ENCODE results near the gene ANKRD63. TPM values are rescaled to one million over a fixed set of nuclear protein-coding genes. Genes with fewer than 3 reads are reported as not detected.
A peak's percentile ranks its signal among the peaks of the same experiment; 100 is the strongest.

Gene ANKRD63
- total RNA-seq, 1 donor from 2014 or later, result 0.25 TPM

DNA sequence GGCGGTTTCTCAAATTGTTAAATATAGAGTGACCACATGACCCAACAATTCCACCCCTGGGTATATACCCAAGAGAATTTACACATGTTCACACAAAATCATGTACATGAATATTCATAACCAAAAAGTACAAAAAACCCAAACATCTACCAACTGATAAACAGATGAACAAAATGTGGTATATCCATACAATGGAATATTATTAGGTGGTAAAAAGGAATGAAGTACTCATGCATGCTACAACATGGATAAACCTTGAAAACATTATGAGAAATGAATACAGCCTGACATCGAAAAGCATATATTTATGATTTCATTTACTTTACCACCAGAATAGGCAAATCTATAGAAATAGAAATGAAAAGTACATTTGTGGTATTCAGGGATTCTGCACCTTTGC is 17.5 kb upstream of the ANKRD63 start:
- Mint-ChIP-seq H3K4me3 (ENCODE audit: unreplicated experiment) (no peak overlapping the region), H3K4me1 (ENCODE audit: low read depth) (no peaks in the 10 kb centered on the region), H3K27ac (ENCODE audit: unreplicated experiment) (no peak overlapping the region), H3K36me3 (ENCODE audit: low read depth) (no peaks in the 10 kb centered on the region), H3K9me3 (ENCODE audit: low read depth) (peaks cover 15% of the 10 kb centered on the region), H3K27me3 (ENCODE audit: low read depth) (peaks cover 9% of the 10 kb centered on the region)
- DNase-seq (ENCODE audit: low spot score), result no peak
- TF ChIP-seq, protein P1, sequence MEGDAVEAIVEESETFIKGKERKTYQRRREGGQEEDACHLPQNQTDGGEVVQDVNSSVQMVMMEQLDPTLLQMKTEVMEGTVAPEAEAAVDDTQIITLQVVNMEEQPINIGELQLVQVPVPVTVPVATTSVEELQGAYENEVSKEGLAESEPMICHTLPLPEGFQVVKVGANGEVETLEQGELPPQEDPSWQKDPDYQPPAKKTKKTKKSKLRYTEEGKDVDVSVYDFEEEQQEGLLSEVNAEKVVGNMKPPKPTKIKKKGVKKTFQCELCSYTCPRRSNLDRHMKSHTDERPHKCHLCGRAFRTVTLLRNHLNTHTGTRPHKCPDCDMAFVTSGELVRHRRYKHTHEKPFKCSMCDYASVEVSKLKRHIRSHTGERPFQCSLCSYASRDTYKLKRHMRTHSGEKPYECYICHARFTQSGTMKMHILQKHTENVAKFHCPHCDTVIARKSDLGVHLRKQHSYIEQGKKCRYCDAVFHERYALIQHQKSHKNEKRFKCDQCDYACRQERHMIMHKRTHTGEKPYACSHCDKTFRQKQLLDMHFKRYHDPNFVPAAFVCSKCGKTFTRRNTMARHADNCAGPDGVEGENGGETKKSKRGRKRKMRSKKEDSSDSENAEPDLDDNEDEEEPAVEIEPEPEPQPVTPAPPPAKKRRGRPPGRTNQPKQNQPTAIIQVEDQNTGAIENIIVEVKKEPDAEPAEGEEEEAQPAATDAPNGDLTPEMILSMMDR (IDR thresholded peaks at IDR 0.05), result no peak

- Mint-ChIP-seq H3K4me1 (ENCODE audit: low read depth) (no peaks in the 10 kb centered on the region), H3K27me3 (ENCODE audit: low read depth) (peaks cover 2% of the 10 kb centered on the region), H3K36me3 (ENCODE audit: low read depth) (no peaks in the 10 kb centered on the region), H3K4me3 (ENCODE audit: unreplicated experiment) (no peak overlapping the region), H3K9me3 (ENCODE audit: low read depth) (peaks cover 15% of the 10 kb centered on the region), H3K27ac (ENCODE audit: unreplicated experiment) (no peak overlapping the region)
- peak; percentile 75 for DNase-seq (ENCODE audit: low spot score)
- TF ChIP-seq, protein P1 (IDR thresholded peaks at IDR 0.05), result no peak
Measured at GRCh38 chr15:40298216-40298935, 15.5 kb upstream of the ANKRD63 start.

GRCh38 chr15:40297356-40297755 is 14.5 kb upstream of the ANKRD63 start:
- Mint-ChIP-seq H3K36me3 (ENCODE audit: low read depth) (no peaks in the 10 kb centered on the region), H3K27ac (ENCODE audit: unreplicated experiment) (no peak overlapping the region), H3K4me3 (ENCODE audit: unreplicated experiment) (no peak overlapping the region), H3K27me3 (ENCODE audit: low read depth) (peaks cover 5% of the 10 kb centered on the region), H3K4me1 (ENCODE audit: low read depth) (no peaks in the 10 kb centered on the region), H3K9me3 (ENCODE audit: low read depth) (peaks cover 15% of the 10 kb centered on the region)
- DNase-seq (ENCODE audit: low spot score), result peak; percentile 57
- TF ChIP-seq, protein P1 (IDR thresholded peaks at IDR 0.05), result no peak

- Mint-ChIP-seq H3K4me1 (ENCODE audit: low read depth) (no peaks in the 10 kb centered on the region), H3K9me3 (ENCODE audit: low read depth) (peaks cover 15% of the 10 kb centered on the region), H3K36me3 (ENCODE audit: low read depth) (no peaks in the 10 kb centered on the region), H3K4me3 (ENCODE audit: unreplicated experiment) (no peak overlapping the region), H3K27me3 (ENCODE audit: low read depth) (peaks cover 5% of the 10 kb centered on the region), H3K27ac (ENCODE audit: unreplicated experiment) (no peak overlapping the region)
- TF ChIP-seq, protein P1 (IDR thresholded peaks at IDR 0.05), result no peak
- peak; percentile 71 for DNase-seq (ENCODE audit: low spot score)
Measured at GRCh38 chr15:40296561-40297230, 13.8 kb upstream of the ANKRD63 start.

GRCh38 chr15:40295877-40296560 is 13.2 kb upstream of the ANKRD63 start:
- H3K27me3 Mint-ChIP-seq (ENCODE audit: low read depth), result peaks cover 5% of the 10 kb centered on the region
- DNase-seq (ENCODE audit: low spot score), result peak; percentile 68
- H3K4me3 Mint-ChIP-seq (ENCODE audit: unreplicated experiment), result no peak overlapping the region

More at GRCh38 chr15:40295877-40296560, 13.2 kb upstream of the ANKRD63 start:
- Mint-ChIP-seq H3K4me1 (ENCODE audit: low read depth) (no peaks in the 10 kb centered on the region), H3K27ac (ENCODE audit: unreplicated experiment) (no peak overlapping the region), H3K36me3 (ENCODE audit: low read depth) (no peaks in the 10 kb centered on the region), H3K9me3 (ENCODE audit: low read depth) (peaks cover 15% of the 10 kb centered on the region)
- TF ChIP-seq, protein P1 (IDR thresholded peaks at IDR 0.05), result no peak

All from chondrocyte (in vitro differentiated cells).